HepG2 (cell line): Measurements from ENCODE around the gene HAUS5.

Experiments used
- GATA4 ChIP-seq: sonication (generic); IDR thresholded peaks from 2 replicates; pipeline ENCODE4 v1.6.1; 2016; ENCODE audit warnings: antibody characterized with exemption, low read depth, borderline replicate concordance
- KDM1A ChIP-seq: IDR thresholded peaks from 2 replicates; pipeline ENCODE4 v1.6.1; 2016; ENCODE audit warnings: missing compliant biosample characterization
- MEF2D ChIP-seq: sonication (generic); formaldehyde crosslinking; IDR thresholded peaks from 2 replicates; pipeline ENCODE4 v1.5.1; 2020; ENCODE audit warnings: mild to moderate bottlenecking, missing genetic modification reagents
- SETDB1 ChIP-seq: sonication (generic); formaldehyde crosslinking; IDR thresholded peaks from 2 replicates; pipeline ENCODE4 v1.5.1; 2020; ENCODE audit warnings: missing genetic modification reagents, mild to moderate bottlenecking, borderline replicate concordance
- SMC3 ChIP-seq: IDR thresholded peaks from 2 replicates; pipeline ENCODE4 v1.6.1; 2011; ENCODE audit warnings: low read length, improper control_type of control experiment
- ZNF773 ChIP-seq: sonication (generic); formaldehyde crosslinking; IDR thresholded peaks from 2 replicates; pipeline ENCODE4 v1.4.0; 2020; ENCODE audit warnings: missing genetic modification reagents, borderline replicate concordance
- ZSCAN20 ChIP-seq: sonication (generic); formaldehyde crosslinking; IDR thresholded peaks from 2 replicates; pipeline ENCODE4 v1.4.0; 2020; ENCODE audit warnings: missing genetic modification reagents, mild to moderate bottlenecking, borderline replicate concordance
- ZZZ3 ChIP-seq: sonication (generic); formaldehyde crosslinking; IDR thresholded peaks from 2 replicates; pipeline ENCODE4 v1.4.0; 2020; ENCODE audit warnings: missing genetic modification reagents, mild to moderate bottlenecking, borderline replicate concordance
- TF ChIP-seq, protein P1 (sequence below): sonication (generic); formaldehyde crosslinking; IDR thresholded peaks from 2 replicates; pipeline ENCODE4 v1.4.0; 2020; ENCODE audit warnings: missing genetic modification reagents

GRCh38 chr19:35596366-35596999, 16.1 kb upstream of the HAUS5 start:
- no peak for TF ChIP-seq ZZZ3 (CRISPR knock-in tag)
- no peak for TF ChIP-seq GATA4
- TF ChIP-seq SETDB1 (CRISPR knock-in tag), result no peak
- TF ChIP-seq ZNF773 (CRISPR knock-in tag), result no peak
- TF ChIP-seq KDM1A (CRISPR knock-in tag), result no peak
- TF ChIP-seq, protein P1, sequence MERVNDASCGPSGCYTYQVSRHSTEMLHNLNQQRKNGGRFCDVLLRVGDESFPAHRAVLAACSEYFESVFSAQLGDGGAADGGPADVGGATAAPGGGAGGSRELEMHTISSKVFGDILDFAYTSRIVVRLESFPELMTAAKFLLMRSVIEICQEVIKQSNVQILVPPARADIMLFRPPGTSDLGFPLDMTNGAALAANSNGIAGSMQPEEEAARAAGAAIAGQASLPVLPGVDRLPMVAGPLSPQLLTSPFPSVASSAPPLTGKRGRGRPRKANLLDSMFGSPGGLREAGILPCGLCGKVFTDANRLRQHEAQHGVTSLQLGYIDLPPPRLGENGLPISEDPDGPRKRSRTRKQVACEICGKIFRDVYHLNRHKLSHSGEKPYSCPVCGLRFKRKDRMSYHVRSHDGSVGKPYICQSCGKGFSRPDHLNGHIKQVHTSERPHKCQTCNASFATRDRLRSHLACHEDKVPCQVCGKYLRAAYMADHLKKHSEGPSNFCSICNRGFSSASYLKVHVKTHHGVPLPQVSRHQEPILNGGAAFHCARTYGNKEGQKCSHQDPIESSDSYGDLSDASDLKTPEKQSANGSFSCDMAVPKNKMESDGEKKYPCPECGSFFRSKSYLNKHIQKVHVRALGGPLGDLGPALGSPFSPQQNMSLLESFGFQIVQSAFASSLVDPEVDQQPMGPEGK, result no peak
- no peak for TF ChIP-seq SMC3
- no peak for TF ChIP-seq MEF2D
- TF ChIP-seq ZSCAN20, result no peak
